NCI-H146 treated with DMSO at 0.1 percent for 48 hours (cell line): Measurements from ENCODE around the gene NTRK2.
A peak's percentile ranks its signal among the peaks of the same experiment; 100 is the strongest.

Experiments
- DNase-seq: peaks from one replicate; lab custom pipeline; 2025; ENCODE audit not compliant: unreplicated experiment; lab: John Stamatoyannopoulos, UW

Gene NTRK2

GRCh38 chr9:84966876-84967830, 297.6 kb downstream of the NTRK2 start:
- peak; percentile 5 for DNase-seq

- no peak for DNase-seq
Observed at GRCh38 chr9:84969084-84969483, 299.6 kb downstream of the NTRK2 start.

DNA sequence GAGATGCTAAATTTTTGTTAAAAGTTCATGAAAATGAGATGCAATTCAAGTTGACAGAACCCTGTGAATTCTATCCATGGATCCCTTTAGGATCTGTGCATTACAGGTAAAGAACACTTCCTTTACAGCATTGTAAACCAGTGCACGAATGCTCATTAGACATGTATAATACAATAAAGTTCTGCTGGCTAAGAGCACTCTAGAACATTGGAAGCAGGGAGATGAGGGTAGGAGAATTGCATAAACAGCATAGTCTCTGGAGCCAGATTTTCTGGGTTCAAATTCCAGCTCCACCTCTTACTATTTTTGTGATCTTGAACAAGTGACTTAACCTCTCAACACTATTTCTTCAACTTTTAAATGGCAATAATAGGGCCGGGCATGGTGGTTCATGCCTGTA, 300.2 kb downstream of the NTRK2 start:
- no peak for DNase-seq

- DNase-seq = no peak
Observed at GRCh38 chr9:84970432-84970831, 300.9 kb downstream of the NTRK2 start.

DNA sequence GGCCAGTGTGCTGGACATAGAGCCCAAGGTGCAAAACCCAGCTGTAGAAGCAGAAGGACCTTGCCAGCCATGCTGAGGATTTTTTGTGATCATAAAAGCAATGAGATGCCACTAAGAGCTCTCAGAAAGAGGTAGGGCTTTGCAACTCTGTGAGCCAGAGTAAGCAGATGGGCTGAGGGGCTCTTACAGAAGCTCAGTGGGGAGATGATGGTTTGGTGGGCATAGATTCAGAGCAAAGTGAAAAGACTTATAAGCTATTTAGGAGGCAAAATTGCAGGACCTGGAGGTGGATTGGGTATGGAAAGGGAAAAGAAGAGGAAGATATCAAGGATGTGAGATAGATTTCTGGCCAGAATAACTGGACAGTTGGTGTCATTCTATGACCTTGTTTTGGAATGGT, 302.0 kb downstream of the NTRK2 start:
- no peak for DNase-seq

- no peak for DNase-seq
Observed at GRCh38 chr9:84974258-84974657, 304.7 kb downstream of the NTRK2 start.

DNA sequence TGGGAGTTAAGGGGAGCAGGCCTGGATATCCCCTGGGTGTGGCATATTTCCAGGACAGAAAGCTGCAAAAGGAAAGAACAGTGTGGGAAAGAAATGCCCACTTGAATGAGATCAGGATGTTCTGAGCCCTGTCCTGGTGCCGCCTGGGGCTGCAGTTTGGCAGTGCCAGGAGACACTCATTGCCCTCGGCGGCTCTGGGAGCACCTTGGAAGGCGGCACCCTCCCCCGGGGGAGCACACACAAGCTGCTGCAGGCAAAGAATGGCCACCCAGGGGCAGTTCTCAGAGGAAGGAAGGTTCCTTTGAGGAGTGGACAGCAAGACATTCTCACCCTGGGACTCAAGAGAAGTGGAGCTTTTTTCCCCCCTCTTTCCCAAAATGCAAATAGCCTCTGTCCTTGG, 305.3 kb downstream of the NTRK2 start:
- no peak for DNase-seq

- DNase-seq = no peak
Observed at GRCh38 chr9:84975926-84976325, 306.4 kb downstream of the NTRK2 start.

GRCh38 chr9:84978661-84979060, 309.1 kb downstream of the NTRK2 start:
- no peak for DNase-seq

DNA sequence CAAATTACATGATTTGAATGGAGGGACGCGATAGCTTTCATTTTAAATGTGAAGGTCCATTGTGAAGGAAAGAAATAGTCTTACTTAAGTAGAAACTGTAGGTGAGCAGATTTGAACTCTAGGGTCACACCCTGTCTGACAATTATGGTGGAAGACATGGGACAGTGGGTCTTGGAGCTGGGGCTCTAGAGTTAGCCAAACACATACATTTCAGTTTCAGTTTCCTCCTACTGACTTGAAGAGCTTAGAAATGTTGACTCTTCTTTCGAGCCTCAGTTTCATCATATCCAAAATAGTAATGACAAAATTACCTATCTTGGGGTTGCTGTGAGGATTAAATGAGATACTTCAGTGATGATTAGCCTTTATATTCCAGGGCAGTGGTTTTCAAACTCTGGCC, 314.2 kb downstream of the NTRK2 start:
- no peak for DNase-seq

GRCh38 chr9:84988621-84989020, 319.1 kb downstream of the NTRK2 start:
- no peak for DNase-seq

DNA sequence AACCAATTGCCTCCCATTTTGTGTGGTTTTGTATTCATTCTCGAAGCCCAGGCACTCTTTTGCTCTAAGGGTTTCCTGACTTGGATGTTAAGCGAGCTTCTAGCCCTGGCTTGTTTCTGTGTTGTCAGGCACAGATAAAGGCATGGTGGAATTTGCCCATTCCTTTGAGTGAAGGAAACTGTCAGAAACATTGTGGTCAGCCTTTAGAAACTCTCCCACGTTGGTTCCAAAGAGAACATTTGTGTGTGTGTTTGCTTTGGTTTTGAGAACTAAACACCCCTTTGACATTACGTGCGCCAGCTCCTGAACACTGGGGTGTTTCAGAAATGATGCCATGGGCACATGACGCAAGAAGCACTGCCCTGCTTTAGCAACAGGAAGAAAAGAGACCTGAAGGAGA, 320.9 kb downstream of the NTRK2 start:
- no peak for DNase-seq

DNA sequence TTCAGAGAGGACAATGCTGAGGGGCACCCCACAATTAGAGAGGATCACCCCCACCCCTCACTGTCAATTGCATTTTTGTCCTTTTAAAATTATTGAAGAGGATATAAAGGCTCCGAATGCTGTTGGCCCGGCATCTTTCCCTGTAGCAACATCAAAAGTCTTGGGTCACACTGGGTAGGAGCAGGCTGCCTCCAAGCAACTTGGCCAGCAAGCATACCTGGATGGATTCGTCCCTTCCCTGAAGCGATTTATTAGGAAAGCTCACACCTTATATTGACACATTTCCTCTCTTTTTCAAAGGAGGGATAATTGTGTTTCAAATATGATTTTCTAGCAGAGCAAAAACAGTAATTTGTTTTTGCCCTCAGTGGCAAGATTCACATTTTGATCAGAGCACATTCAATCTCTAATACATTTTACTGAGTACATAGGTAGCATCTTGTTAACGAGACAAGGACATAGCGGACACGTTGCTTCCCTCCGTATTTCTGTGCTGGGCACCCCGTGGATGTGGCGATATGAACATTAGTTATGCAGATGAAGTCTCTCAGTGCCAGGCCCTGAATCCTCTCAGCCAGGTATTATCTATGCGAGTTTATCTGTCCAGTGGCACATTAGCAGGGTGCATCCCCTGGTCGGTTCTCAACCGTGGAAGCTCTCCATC, 321.5 kb downstream of the NTRK2 start:
- no peak for DNase-seq

DNA sequence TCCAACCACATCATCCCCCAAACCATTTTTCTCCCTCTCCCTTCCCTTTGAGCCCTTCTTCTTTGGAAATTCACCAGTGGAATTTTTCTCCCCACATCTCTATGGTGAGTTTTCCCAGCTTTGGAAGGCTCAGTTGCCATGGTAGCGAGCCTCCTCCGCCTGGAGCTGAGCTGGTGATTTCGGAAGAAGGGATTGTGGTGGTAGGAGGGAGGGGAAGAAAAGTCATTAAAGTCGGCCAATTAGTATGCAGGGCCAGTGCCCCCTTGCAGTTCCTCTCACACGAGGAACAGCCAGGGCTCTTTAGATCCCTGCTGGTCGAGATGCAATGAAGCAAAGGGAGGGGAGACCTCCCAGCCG, 322.0 kb downstream of the NTRK2 start:
- DNase-seq = no peak

DNA sequence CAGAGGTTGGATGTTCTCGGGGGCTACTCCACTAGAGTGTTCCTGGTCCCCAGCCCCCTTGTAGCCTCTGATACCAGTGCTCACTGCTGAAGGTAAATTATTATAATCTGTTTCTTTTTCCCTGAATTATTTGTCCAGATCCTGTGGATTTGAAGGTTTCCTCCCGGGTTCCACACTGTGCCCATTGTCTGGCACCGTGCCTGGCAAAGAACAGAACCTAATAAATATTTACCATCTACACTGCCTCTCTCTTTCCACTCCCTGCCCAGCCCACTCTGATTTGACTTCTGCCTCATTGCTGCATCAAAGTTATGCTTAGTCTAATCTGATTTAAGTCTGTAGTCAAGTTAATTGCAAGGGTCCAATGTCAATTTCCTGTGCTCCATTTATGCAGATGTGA, 322.9 kb downstream of the NTRK2 start:
- DNase-seq = no peak

DNA sequence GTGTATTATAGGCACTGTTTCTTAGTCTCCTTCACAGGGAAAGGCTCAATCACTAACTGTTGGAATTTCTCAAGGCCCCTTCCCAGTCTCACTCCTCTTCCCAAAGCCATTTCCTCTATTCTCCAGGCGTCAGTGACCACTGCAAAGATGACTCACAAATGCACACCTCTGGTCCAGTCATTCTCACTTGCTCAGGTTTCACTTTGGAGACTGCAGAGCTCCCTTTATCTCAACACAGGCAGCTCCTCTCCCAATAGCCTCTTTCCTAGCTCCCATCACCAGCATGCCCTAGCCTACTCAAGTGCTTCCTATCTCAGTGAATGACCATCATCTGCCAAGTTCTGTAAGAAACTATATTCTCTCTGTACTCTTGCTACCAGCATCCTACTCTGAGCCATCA, 323.6 kb downstream of the NTRK2 start:
- DNase-seq = no peak

DNA sequence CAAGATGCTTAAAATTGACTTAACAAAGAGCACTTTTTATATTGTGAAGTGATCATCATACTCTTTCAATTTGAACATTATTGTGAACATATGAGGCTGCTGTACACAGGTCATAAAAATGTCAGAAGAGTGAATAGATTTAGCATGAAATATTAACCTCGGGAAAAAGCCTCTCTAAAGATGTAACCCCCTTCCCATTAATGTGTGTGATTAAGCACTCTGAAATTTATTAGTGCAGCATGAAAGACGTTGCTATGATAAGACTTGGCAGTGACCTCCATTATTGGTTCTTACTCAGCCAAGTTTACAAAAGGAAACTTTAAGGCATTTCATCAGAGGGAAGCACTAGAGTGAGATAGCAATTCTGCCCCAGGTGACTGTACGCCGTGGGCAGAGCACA, 326.5 kb downstream of the NTRK2 start:
- no peak for DNase-seq

DNA sequence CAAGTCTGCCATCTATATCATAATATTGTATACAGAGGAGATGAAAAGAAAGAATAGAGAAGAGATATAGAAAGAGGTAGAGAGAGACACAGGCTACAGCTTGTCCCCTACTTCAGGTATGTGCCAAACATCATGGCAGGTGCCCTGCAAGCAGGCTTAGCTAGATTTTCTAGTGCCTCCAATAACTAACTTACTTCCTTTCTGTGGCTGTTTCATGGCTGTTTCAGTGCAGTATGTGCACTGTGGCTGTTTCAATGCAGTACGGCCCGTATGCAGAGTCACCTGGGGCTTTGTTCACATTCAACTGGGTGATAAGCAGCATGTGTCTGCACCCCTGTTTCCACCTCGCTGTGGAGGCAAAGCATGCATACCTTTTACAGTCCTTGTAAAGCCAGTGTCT, 327.2 kb downstream of the NTRK2 start:
- no peak for DNase-seq

GRCh38 chr9:84997472-84997871, 327.9 kb downstream of the NTRK2 start:
- DNase-seq = no peak

- DNase-seq = no peak
Observed at GRCh38 chr9:84998639-84999038, 329.1 kb downstream of the NTRK2 start.

GRCh38 chr9:84999788-85000187, 330.3 kb downstream of the NTRK2 start:
- no peak for DNase-seq

DNA sequence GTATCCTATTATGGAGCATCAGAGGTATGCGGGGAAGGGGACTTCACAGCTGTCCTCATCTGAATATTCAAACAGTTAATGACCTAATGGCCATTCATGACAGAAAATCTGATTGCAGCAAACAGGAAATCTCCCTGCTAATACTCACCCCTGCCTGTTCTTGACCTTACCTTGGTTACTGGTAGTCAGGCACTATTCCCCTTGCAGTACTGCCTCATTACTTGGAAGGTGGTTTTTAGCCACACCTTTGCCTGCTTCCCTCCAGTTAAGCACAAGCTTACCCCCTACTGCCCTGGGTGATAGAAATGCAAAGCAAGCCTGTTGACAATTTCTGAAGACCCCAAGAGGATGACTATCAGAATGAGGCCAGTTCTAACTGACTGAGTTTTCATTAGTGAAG, 332.4 kb downstream of the NTRK2 start:
- no peak for DNase-seq
